ENCODE measurements around the gene RTN4R. TPM values are rescaled to one million over a fixed set of nuclear protein-coding genes. Genes with fewer than 3 reads are reported as not detected.
"Not testable (repeated sequence)": the region's sequence is repeated elsewhere in the genome, so short reads cannot be mapped to it uniquely, and the experiment has no call there.

The RTN4R gene
- total RNA-seq (1 to 10 TPM in 7 of 9 donors, under 1 TPM in 2; 0.53 to 2.6 (median 1.4) TPM), polyA plus RNA-seq (1 to 10 TPM; 1.3 to 1.8 TPM)
- long read RNA-seq, donor 1, partial matches to known transcripts: 0 of 6 reads
- long read RNA-seq, donor 1, other reads (novel, unspliced or antisense): 3 of 6 reads
- long read RNA-seq, donor 2, partial matches to known transcripts: 0 of 4 reads
- long read RNA-seq, donor 2, other reads (novel, unspliced or antisense): 4 of 4 reads
- long read RNA-seq, donor 3, partial matches to known transcripts: 0 of 1 reads
- long read RNA-seq, donor 3, other reads (novel, unspliced or antisense): 0 of 1 reads

DNA sequence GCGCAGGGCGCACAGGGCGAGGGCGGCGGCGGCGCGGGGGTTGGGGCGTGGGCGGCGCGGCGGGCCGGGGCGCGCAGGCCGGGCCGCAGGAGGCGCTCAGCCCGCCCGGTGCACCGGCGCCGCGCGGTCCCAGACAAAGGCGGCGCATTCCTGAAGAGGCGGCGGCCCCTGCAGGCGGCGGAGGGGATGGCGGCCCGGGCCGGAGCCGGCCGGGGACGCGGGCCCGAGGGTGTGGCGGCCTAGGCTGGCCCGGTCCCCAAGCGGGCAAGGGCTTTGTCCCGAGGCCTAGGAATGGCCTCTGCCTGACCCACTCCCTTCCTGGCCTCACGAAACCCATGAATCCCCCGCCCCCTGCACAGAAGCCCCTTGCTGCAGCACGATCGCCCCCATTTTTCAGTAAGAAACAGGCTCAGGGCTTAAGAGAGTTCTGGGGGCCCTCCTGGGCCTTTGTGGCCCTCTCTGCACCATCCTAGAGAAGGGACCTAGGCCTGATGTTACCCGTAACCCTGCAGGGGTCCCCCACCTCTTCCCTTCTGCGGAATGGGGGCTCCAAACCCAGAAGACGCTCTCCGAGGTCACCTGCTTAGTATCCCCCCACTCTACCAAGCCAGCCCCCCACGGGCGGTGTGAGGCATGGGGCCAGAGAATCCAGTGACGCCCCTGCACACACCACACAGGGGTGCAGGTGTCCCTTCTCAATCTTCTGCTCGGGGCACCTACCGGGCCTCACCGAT, at the start of gene RTN4R:
TSS of gene RTN4R (minus strand) at position 40 of the 734 bp plus-strand sequence. CDS start 226 bp downstream, outside the sequence.
- Histone ChIP-seq H3K9me3 (no peaks in the 10 kb centered on the region), H3K36me3 (no peaks in the 10 kb centered on the region), H3K4me1 (peaks cover 0 to 17% (median 10%) of the 10 kb centered on the region in 12 donors), H3K4me3 (peak within 1 kb of the TSS in 11 of 12 donors; percentile 40 to 79 (median 54)), H3K27ac (peak within 1 kb of the TSS in 5 of 12 donors; percentile 20 to 65 (median 55)), H3K27me3 (peaks cover 0 to 8% (median 0%) of the 10 kb centered on the region in 9 donors)
- ATAC-seq (peak; percentile 51 to 92 (median 83)), DNase-seq (peak; percentile 53 to 82 (median 67))
- 17 to 30% (median 23%) methylated on average over 24 to 58 of the region's 58 CpGs for WGBS, 4 donors
- TF ChIP-seq, protein P1, sequence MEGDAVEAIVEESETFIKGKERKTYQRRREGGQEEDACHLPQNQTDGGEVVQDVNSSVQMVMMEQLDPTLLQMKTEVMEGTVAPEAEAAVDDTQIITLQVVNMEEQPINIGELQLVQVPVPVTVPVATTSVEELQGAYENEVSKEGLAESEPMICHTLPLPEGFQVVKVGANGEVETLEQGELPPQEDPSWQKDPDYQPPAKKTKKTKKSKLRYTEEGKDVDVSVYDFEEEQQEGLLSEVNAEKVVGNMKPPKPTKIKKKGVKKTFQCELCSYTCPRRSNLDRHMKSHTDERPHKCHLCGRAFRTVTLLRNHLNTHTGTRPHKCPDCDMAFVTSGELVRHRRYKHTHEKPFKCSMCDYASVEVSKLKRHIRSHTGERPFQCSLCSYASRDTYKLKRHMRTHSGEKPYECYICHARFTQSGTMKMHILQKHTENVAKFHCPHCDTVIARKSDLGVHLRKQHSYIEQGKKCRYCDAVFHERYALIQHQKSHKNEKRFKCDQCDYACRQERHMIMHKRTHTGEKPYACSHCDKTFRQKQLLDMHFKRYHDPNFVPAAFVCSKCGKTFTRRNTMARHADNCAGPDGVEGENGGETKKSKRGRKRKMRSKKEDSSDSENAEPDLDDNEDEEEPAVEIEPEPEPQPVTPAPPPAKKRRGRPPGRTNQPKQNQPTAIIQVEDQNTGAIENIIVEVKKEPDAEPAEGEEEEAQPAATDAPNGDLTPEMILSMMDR (IDR thresholded peaks at IDR 0.05): peak; percentile 38 to 93 (median 70)
- TF ChIP-seq POLR2A (IDR thresholded peaks at IDR 0.05): no peak
- intact Hi-C loops (cut with DNase I): loop anchor here in 8 of 10 donors (1.0 to 10.0 kb wide), 6 partner anchors 91 to 113 kb away; no protein-coding TSS in a partner anchor

DNA sequence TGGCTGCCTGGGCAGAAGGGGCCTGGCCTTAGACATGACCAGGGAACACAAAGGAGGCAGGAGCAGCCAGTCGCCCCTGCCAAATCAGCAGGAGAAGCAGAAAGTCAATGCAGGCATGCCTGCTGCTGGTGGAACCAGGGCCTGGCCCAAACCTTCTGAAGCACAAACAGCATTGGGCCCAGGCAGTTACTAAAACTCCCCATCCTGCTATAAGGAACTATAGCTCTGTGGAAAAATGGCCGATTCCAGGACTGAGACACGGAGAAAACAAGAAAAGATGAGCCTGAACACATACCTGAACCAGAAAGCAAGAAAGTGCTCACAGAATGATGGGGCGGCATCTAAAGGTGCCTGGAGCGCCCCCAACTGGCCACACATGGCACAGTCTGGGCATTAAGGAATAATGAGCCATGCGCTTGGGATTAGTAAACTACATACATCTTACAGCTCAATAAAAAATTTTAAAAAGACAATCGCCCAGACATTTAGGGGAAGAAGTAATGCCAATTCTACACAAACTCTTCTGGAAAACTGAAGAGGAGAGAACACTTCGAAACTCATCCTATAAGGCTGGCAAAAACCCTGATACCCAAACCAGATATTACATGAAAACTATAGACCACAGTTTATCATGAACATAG, 49.4 kb upstream of the RTN4R start:
- H3K4me3 ChIP-seq; H3K9me3 ChIP-seq; ATAC-seq; H3K36me3 ChIP-seq; H3K27me3 ChIP-seq; DNase-seq; H3K27ac ChIP-seq; intact Hi-C loops (cut with DNase I): not testable (repeated sequence)
- H3K4me1 ChIP-seq: peaks cover 0 to 55% (median 31%) of the 10 kb centered on the region in 12 donors
- WGBS, 4 donors: 56 to 63% (median 58%) methylated on average over 8 of the region's 8 CpGs
- TF ChIP-seq, protein P1 (IDR thresholded peaks at IDR 0.05): peak; percentile 21 to 55 (median 46)

DNA sequence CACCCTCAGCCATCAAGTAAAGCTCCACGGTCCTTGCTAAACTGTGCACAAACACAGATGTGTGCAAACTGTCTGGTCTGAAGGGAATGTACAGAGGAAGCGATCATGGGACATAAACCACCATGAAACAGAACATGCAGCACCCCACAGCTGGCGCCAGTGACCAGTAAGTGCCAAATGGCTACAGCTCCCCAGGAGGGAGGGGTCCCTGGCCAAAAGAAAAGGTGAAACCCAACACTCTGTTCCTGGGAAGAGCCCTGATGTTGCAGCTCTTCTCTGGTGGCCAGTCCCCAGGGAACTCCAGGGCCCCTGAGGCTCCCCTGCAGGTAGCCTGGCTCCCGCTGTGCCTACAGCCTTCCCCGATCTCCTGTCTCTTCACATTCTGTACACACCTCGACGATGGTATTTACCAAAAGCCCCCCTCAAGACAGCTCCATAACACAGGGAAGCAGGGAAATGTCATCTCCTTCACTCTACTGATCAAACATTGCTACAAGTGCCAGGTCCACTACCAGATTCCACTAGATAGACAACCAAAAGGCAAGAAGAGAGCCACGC, 48.8 kb upstream of the RTN4R start:
- ATAC-seq: no peak
- 94 to 96% (median 94%) methylated on average over 7 to 8 of the region's 8 CpGs for WGBS, 4 donors

More for the DNA sequence above, 48.8 kb upstream of the RTN4R start:
- Histone ChIP-seq H3K27me3 (no peaks in the 10 kb centered on the region), H3K4me3 (no peak overlapping the region), H3K4me1 (peaks cover 0 to 52% (median 31%) of the 10 kb centered on the region in 12 donors), H3K36me3 (peaks cover 0 to 9% (median 3%) of the 10 kb centered on the region in 9 donors), H3K27ac (no peak overlapping the region), H3K9me3 (no peaks in the 10 kb centered on the region)
- TF ChIP-seq, protein P1 (IDR thresholded peaks at IDR 0.05): no peak
- TF ChIP-seq POLR2A (IDR thresholded peaks at IDR 0.05): no peak
- intact Hi-C loops (cut with DNase I): no loop called here
- no peak for DNase-seq
